K562 (cell line): ENCODE data around the gene SLC30A3. TPM values are rescaled to one million over a fixed set of nuclear protein-coding genes. Genes with fewer than 3 reads are reported as not detected.

Experiments
- HNRNPLL ChIP-seq: fragments of 200-400 bp; formaldehyde crosslinking; IDR thresholded peaks from 2 replicates; pipeline ENCODE4 v1.6.1; 2017; ENCODE audit warnings: low read length, low read depth, mild to moderate bottlenecking; ENCODE audit not compliant: poor library complexity, severe bottlenecking
- MNT ChIP-seq, 2 experiments: fragments of 450-650 bp; conservative IDR thresholded peaks; 2 replicates each; pipeline ENCODE4 v1.6.1; 2017; ENCODE audit warnings: mild to moderate bottlenecking in 2 of 2, moderate library complexity in 2 of 2
- MTA3 ChIP-seq: fragments of 450-650 bp; formaldehyde crosslinking; IDR thresholded peaks from 2 replicates; pipeline ENCODE4 v1.6.1; 2017; ENCODE audit warnings: mild to moderate bottlenecking, borderline replicate concordance
- NCOA1 ChIP-seq: fragments of 450-650 bp; IDR thresholded peaks from 2 replicates; pipeline ENCODE4 v1.6.1; 2016; ENCODE audit warnings: low read depth
- NCOA2 ChIP-seq, 2 experiments: fragments of 450-650 bp; IDR thresholded peaks; 2 replicates each; pipeline ENCODE4 v1.6.1; 2018; ENCODE audit warnings: mild to moderate bottlenecking in 2 of 2, moderate library complexity in 1 of 2; ENCODE audit not compliant: partially characterized antibody in 2 of 2
- NR2F6 ChIP-seq: fragments of 450-650 bp; formaldehyde crosslinking; IDR thresholded peaks from 2 replicates; pipeline ENCODE4 v1.4.0; 2020; ENCODE audit warnings: mild to moderate bottlenecking
- POLR2H ChIP-seq: IDR thresholded peaks from 2 replicates; pipeline ENCODE4 v1.6.1; 2016; ENCODE audit warnings: missing genetic modification characterization, low read depth, mild to moderate bottlenecking, control low read depth, missing compliant biosample characterization, moderate library complexity
- RBFOX2 ChIP-seq: fragments of 200-400 bp; formaldehyde crosslinking; IDR thresholded peaks from 2 replicates; pipeline ENCODE4 v1.6.1; 2017; ENCODE audit warnings: low read depth, mild to moderate bottlenecking, low read length, moderate library complexity
- THRA ChIP-seq: fragments of 450-650 bp; IDR thresholded peaks from 2 replicates; pipeline ENCODE4 v1.6.1; 2017; ENCODE audit warnings: mild to moderate bottlenecking, moderate library complexity
- THRAP3 ChIP-seq: fragments of 450-650 bp; IDR thresholded peaks from 2 replicates; pipeline ENCODE4 v1.6.1; 2016; ENCODE audit warnings: mild to moderate bottlenecking, inconsistent platforms, borderline replicate concordance
- ZNF184 ChIP-seq: sonication (generic); formaldehyde crosslinking; IDR thresholded peaks from 2 replicates; pipeline ENCODE4 v1.5.0; 2020; ENCODE audit warnings: missing genetic modification reagents
- ZNF316 ChIP-seq: fragments of 450-650 bp; IDR thresholded peaks from 2 replicates; pipeline ENCODE4 v1.6.1; 2016
- ZNF318 ChIP-seq, 2 experiments: fragments of 450-650 bp; IDR thresholded peaks; 2 replicates each; pipeline ENCODE4 v1.6.1; 2016; ENCODE audit warnings: mild to moderate bottlenecking in 2 of 2, borderline replicate concordance in 1 of 2, low read depth in 1 of 2, moderate library complexity in 1 of 2
- ZNF507 ChIP-seq: conservative IDR thresholded peaks from 2 replicates; pipeline ENCODE4 v1.6.1; 2017; ENCODE audit warnings: missing genetic modification characterization, missing compliant biosample characterization
- polyA plus RNA-seq, 8 experiments: library from polyadenylated mRNA; depleted of rRNA in 4 of 8; stranded (reverse) in 5 of 8; unstranded in 3 of 8; fragments of >200 nt; fragmentation: Nextera tagmentation in 2 of 8; fragmentation: Illumina TruSeq in 1 of 8; extraction: Ambion mirVana in 2 of 8; extraction: Trizol in 1 of 8; gene quantifications; 2 replicates each; pipeline versions ENCODE4 v1.2.1 to v1.2.3, GENCODE V29; 2011 to 2014; ENCODE audit warnings: inconsistent platforms in 1 of 8, missing spikeins in 1 of 8
- total RNA-seq, 7 experiments: library from RNA; depleted of rRNA in 6 of 7; stranded (reverse); fragments of >200 nt in 6 of 7; fragmentation: Illumina TruSeq in 2 of 7; extraction: Trizol in 2 of 7; gene quantifications; 2 replicates each; pipeline versions ENCODE4 v1.2.1 to v1.2.3, GENCODE V29; 2011 to 2021; ENCODE audit warnings: low replicate concordance in 1 of 7

The SLC30A3 gene
- total and polyA plus RNA-seq, 9 of the 15 experiments (the other 6 are each of a cell fraction or from before 2014, with no cell fraction given) = 0.03 to 2.7 (median 0.89) TPM; not detected in 1

- TF ChIP-seq ZNF318 (IDR thresholded peaks at IDR 0.05; ENCODE audit: borderline replicate concordance in 1 of 2, low read depth in 1 of 2) (no peak), ZNF184 (CRISPR knock-in tag) (no peak), POLR2H (peak; percentile 73), MNT (conservative IDR thresholded peaks at IDR 0.05) (peak; percentile 98 to 100), THRAP3 (no peak), NCOA1 (no peak), MTA3 (0 out of 2 replicates have a peak, but pooled peaks have one; percentile 34), ZNF507 (tag) (no peak), ZNF316 (no peak), RBFOX2 (peak; percentile 95), THRA (no peak), HNRNPLL (peak; percentile 50), NR2F6 (no peak), NCOA2 (IDR thresholded peaks at IDR 0.05; ENCODE audit: partially characterized antibody in 2 of 2) (no peak)
Measured at GRCh38 chr2:27217173-27218121, 45.4 kb downstream of the SLC30A3 start, which contains the start of gene CAD (continued).
